NT2/D1 (cell line): ENCODE results near the gene CCDC39.
"Not testable (repeated sequence)": the region's sequence is repeated elsewhere in the genome, so short reads cannot be mapped to it uniquely, and the experiment has no call there.

Source experiments
- SUZ12 ChIP-seq: IDR thresholded peaks from 2 replicates; pipeline ENCODE4 v1.6.1; 2011; ENCODE audit not compliant: insufficient read length, insufficient read depth; ENCODE audit errors: extremely low read depth
- ZNF274 ChIP-seq: IDR thresholded peaks from 2 replicates; pipeline ENCODE4 v1.6.1; 2011; ENCODE audit warnings: mild to moderate bottlenecking, low read depth, low read length

DNA sequence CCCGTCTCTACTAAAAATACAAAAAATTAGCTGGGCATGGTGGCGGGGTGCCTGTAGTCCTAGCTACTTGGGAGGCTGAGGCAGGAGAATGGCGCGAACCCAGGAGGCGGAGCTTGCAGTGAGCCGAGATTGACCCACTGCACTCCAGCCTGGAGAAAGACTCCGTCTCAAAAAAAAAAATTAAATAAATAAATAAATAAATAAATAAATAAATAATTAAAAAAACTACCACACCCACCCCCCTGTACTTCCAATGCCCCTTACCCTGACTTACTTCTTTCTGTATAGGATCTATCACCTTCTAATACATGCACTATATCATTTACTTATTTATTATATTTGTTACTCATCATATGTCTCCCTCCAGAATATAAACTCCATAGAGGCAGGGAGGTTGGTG lies 85.7 kb downstream of the CCDC39 start:
- TF ChIP-seq ZNF274, SUZ12: not testable (repeated sequence)
